ENCODE results near the gene CST5. TPM values are rescaled to one million over a fixed set of nuclear protein-coding genes. Genes with fewer than 3 reads are reported as not detected.

Gene CST5
- total and polyA plus RNA-seq, 4 donors, result 0.37 to 0.65 (median 0.55) TPM; not detected in 1

DNA sequence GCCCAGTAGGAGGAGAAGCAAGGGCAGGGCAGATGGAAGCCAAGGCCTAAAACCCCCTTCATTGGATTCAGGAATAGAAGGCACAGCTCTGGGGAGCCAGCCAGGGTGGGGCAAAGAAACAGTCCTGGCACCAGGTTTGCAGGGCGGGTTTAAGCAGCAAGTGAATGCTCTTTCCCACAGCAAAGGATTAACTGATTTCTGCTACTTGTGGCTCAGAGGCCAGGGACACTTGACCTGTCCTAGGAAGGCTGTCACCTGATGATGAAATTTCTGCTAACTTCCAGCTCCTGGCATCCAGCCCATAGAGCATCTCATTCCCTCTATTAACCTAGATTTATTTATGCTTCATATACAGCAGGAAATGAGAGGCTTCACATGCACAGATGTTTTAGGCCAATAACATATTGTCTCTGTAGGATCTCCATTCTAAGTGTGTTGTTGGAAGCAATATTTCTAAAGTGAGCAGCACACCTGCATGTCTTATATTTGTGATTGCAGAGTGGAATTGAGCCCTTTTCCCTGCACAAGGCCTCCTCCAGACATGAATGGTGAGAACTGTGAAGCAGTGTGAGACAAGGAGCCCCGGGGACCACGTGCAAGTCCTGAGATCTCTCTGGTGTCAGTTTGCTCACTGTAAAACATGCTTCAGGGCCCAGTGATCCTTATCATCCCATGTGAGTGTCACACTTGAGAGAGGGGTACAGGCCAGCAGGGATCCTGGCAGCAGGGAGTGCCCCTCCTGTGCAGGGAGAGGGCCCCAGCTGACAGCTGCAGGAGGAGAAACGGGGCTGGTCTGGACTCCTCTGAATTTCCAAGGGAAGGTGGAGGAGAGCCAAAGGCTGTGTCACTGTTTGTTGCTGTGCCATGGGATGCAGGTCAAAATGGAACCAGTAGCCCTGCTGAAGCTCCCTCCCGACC, 41.1 kb upstream of the CST5 start:
- no peak overlapping the region for H3K4me3 ChIP-seq
- H3K4me1 ChIP-seq (ENCODE audit: control insufficient read depth in 5 of 5, insufficient read depth in 5 of 5, low read length in 5 of 5), result peaks cover 0 to 6% (median 4%) of the 10 kb centered on the region in 5 donors
- H3K27me3 ChIP-seq (ENCODE audit: control insufficient read depth in 3 of 3, insufficient read depth in 3 of 3, low read length in 2 of 3), result no peaks in the 10 kb centered on the region
- TF ChIP-seq, protein P1, sequence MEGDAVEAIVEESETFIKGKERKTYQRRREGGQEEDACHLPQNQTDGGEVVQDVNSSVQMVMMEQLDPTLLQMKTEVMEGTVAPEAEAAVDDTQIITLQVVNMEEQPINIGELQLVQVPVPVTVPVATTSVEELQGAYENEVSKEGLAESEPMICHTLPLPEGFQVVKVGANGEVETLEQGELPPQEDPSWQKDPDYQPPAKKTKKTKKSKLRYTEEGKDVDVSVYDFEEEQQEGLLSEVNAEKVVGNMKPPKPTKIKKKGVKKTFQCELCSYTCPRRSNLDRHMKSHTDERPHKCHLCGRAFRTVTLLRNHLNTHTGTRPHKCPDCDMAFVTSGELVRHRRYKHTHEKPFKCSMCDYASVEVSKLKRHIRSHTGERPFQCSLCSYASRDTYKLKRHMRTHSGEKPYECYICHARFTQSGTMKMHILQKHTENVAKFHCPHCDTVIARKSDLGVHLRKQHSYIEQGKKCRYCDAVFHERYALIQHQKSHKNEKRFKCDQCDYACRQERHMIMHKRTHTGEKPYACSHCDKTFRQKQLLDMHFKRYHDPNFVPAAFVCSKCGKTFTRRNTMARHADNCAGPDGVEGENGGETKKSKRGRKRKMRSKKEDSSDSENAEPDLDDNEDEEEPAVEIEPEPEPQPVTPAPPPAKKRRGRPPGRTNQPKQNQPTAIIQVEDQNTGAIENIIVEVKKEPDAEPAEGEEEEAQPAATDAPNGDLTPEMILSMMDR (IDR thresholded peaks at IDR 0.05; ENCODE audit: control extremely low read depth, extremely low read depth), result no peak
- ATAC-seq (ENCODE audit: insufficient read depth, low FRiP score) (no peak), DNase-seq (no peak)
- no peaks in the 10 kb centered on the region for H3K36me3 ChIP-seq (ENCODE audit: control insufficient read depth in 4 of 4, insufficient read depth in 4 of 4, low read length in 4 of 4)
- whole genome bisulfite sequencing, 2 donors, result 59 to 62% methylated on average over 5 of the region's 5 CpGs
- H3K9me3 ChIP-seq (ENCODE audit: control insufficient read depth in 4 of 4, insufficient read depth in 3 of 4, low read length in 3 of 4), result no peaks in the 10 kb centered on the region
- H3K27ac ChIP-seq (ENCODE audit: low read depth in 1 of 2, low read length in 1 of 2), result no peak overlapping the region
- H3K9ac ChIP-seq (ENCODE audit: insufficient read depth in 1 of 2, low read length in 2 of 2), result no peak overlapping the region

DNA sequence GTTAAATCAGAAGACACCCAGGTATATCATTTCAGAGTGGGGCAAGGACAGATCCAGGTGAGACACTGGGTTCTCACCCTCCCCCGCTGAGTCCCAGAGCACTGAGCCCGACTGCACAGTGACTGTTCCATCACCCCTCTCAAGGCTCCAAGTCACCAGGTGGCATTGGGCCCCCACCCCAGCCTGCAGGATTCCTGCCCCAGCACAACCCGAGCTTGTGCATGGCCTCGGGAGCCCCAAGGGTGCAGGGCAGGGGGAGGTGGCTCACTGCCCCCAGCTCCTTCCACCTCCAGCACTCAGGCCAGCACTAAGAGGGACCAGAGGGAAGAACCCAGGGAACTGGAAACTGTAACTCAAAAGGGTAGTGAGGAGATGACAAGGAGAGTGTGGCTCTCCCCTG, 39.3 kb upstream of the CST5 start:
- H3K9me3 ChIP-seq (ENCODE audit: control insufficient read depth in 4 of 4, insufficient read depth in 3 of 4, low read length in 3 of 4), result no peaks in the 10 kb centered on the region
- no peak overlapping the region for H3K27ac ChIP-seq (ENCODE audit: low read depth in 1 of 2, low read length in 1 of 2)
- ATAC-seq (ENCODE audit: insufficient read depth, low FRiP score), result no peak
- 76 to 83% methylated on average over 4 of the region's 4 CpGs for WGBS, 2 donors
- no peak overlapping the region for H3K4me3 ChIP-seq
- no peak for DNase-seq
- H3K9ac ChIP-seq (ENCODE audit: insufficient read depth in 1 of 2, low read length in 2 of 2), result no peak overlapping the region
- H3K4me1 ChIP-seq (ENCODE audit: control insufficient read depth in 5 of 5, insufficient read depth in 5 of 5, low read length in 5 of 5), result peaks cover 0 to 6% (median 4%) of the 10 kb centered on the region in 5 donors
- no peaks in the 10 kb centered on the region for H3K36me3 ChIP-seq (ENCODE audit: control insufficient read depth in 4 of 4, insufficient read depth in 4 of 4, low read length in 4 of 4)
- TF ChIP-seq, protein P1 (IDR thresholded peaks at IDR 0.05; ENCODE audit: control extremely low read depth, extremely low read depth), result no peak
- no peaks in the 10 kb centered on the region for H3K27me3 ChIP-seq (ENCODE audit: control insufficient read depth in 3 of 3, insufficient read depth in 3 of 3, low read length in 2 of 3)

DNA sequence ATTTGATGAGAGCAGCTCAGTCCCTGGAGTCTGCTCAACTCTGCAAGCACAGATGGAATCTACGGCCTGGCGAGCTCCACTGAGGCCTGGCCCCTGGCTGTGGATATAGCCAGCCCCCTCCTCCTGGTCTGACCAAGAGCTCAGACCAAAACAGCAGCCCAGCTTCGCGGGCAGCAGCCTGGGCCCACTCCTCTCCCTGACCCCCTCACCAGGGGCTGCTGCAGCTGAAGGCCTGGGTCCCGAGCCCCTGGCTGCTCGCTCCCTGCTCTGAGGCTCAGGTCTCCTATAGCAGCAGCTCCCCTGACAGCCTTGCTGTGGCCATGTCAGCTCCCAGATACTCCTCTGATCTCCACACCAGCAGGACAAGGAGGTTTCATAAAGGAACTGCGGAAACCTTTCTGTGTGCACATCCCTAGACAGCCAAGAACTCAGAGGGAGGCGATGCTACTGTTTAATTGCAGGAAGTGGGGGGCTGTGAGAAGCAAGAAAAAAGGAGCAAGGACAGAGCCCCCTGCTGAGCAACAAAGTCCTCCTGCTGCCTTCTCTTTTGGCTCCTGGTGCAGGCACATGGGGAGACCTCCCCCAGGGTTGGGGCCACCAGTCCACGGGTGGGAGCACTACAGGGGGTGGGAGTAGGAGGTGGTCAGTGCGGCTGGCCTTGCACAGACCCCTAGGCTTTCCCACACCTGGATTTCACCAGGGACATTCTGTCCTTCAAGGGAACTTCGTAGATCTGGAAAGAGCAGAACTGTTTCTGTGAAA, 38.7 kb upstream of the CST5 start:
- ATAC-seq (ENCODE audit: insufficient read depth, low FRiP score), result no peak
- TF ChIP-seq, protein P1 (IDR thresholded peaks at IDR 0.05; ENCODE audit: control extremely low read depth, extremely low read depth), result no peak
- Histone ChIP-seq H3K36me3 (ENCODE audit: control insufficient read depth in 4 of 4, insufficient read depth in 4 of 4, low read length in 4 of 4) (no peaks in the 10 kb centered on the region), H3K27ac (ENCODE audit: low read depth in 1 of 2, low read length in 1 of 2) (no peak overlapping the region), H3K9me3 (ENCODE audit: control insufficient read depth in 4 of 4, insufficient read depth in 3 of 4, low read length in 3 of 4) (peaks cover 0 to 2% (median 0%) of the 10 kb centered on the region in 4 donors), H3K9ac (ENCODE audit: insufficient read depth in 1 of 2, low read length in 2 of 2) (no peak overlapping the region), H3K4me3 (no peak overlapping the region), H3K4me1 (ENCODE audit: control insufficient read depth in 5 of 5, insufficient read depth in 5 of 5, low read length in 5 of 5) (peaks cover 0 to 6% (median 4%) of the 10 kb centered on the region in 5 donors), H3K27me3 (ENCODE audit: control insufficient read depth in 3 of 3, insufficient read depth in 3 of 3, low read length in 2 of 3) (no peaks in the 10 kb centered on the region)
- WGBS, 2 donors, result 67 to 87% methylated on average over 10 to 11 of the region's 11 CpGs
- DNase-seq, result no peak
